Measurements from ENCODE around the gene ADRA2C.

ADRA2C gene

GRCh38 chr4:3777669-3778068 lies 11.5 kb downstream of the ADRA2C start:
- no peak for DNase-seq (ENCODE audit: low read depth)

GRCh38 chr4:3779509-3779908 lies 13.3 kb downstream of the ADRA2C start:
- DNase-seq (ENCODE audit: low read depth): no peak

GRCh38 chr4:3780347-3781171 lies 14.4 kb downstream of the ADRA2C start:
- no peak for DNase-seq (ENCODE audit: low read depth)

GRCh38 chr4:3781193-3781886 lies 15.2 kb downstream of the ADRA2C start:
- no peak for DNase-seq (ENCODE audit: low read depth)

- no peak for DNase-seq (ENCODE audit: low read depth)
These were observed 16.1 kb downstream of the ADRA2C start for GRCh38 chr4:3781997-3782930.

GRCh38 chr4:3783693-3784306 lies 17.6 kb downstream of the ADRA2C start:
- DNase-seq (ENCODE audit: low read depth): no peak

- no peak for DNase-seq (ENCODE audit: low read depth)
These were observed 18.5 kb downstream of the ADRA2C start for GRCh38 chr4:3784454-3785291.

GRCh38 chr4:3785292-3785565 lies 19.0 kb downstream of the ADRA2C start:
- no peak for DNase-seq (ENCODE audit: low read depth)

GRCh38 chr4:3786196-3786869 lies 20.1 kb downstream of the ADRA2C start:
- DNase-seq (ENCODE audit: low read depth): no peak

- no peak for DNase-seq (ENCODE audit: low read depth)
These were observed 21.5 kb downstream of the ADRA2C start for GRCh38 chr4:3787489-3788365.

GRCh38 chr4:3788366-3788660 lies 22.1 kb downstream of the ADRA2C start:
- DNase-seq (ENCODE audit: low read depth): no peak

GRCh38 chr4:3789587-3789986 lies 23.4 kb downstream of the ADRA2C start:
- no peak for DNase-seq (ENCODE audit: low read depth)

GRCh38 chr4:3790006-3790561 lies 23.9 kb downstream of the ADRA2C start:
- no peak for DNase-seq (ENCODE audit: low read depth)

GRCh38 chr4:3791256-3791655 lies 25.1 kb downstream of the ADRA2C start:
- no peak for DNase-seq (ENCODE audit: low read depth)

GRCh38 chr4:3791910-3792542 lies 25.8 kb downstream of the ADRA2C start:
- no peak for DNase-seq (ENCODE audit: low read depth)

GRCh38 chr4:3792813-3793212 lies 26.6 kb downstream of the ADRA2C start:
- DNase-seq (ENCODE audit: low read depth): no peak

GRCh38 chr4:3793545-3793944 lies 27.4 kb downstream of the ADRA2C start:
- no peak for DNase-seq (ENCODE audit: low read depth)

- DNase-seq (ENCODE audit: low read depth): no peak
These were observed 30.8 kb downstream of the ADRA2C start for GRCh38 chr4:3796960-3797359.
